Astrocyte of the hippocampus (primary cell): ENCODE measurements around the gene CLK2.
A peak's percentile ranks its signal among the peaks of the same experiment; 100 is the strongest.
"Not testable (repeated sequence)": the region's sequence is repeated elsewhere in the genome, so short reads cannot be mapped to it uniquely, and the experiment has no call there.

Experiments used
- DNase-seq: peaks from one replicate; pipeline ENCODE4 v3.0.0; 2011; ENCODE audit warnings: low read depth, low spot score

CLK2 gene

GRCh38 chr1:155296661-155297060, 23.4 kb upstream of the CLK2 start:
- no peak for DNase-seq

GRCh38 chr1:155295942-155296267, 22.6 kb upstream of the CLK2 start:
- DNase-seq: no peak

GRCh38 chr1:155295183-155295941, 22.1 kb upstream of the CLK2 start:
- DNase-seq: no peak

GRCh38 chr1:155294520-155295182, 21.3 kb upstream of the CLK2 start:
- no peak for DNase-seq

- no peak for DNase-seq
These were observed 19.9 kb upstream of the CLK2 start for GRCh38 chr1:155293086-155293749.

GRCh38 chr1:155291006-155291405, 17.7 kb upstream of the CLK2 start:
- DNase-seq: not testable (repeated sequence)

GRCh38 chr1:155287987-155288543, 14.8 kb upstream of the CLK2 start:
- DNase-seq: no peak

GRCh38 chr1:155286544-155286943, 13.2 kb upstream of the CLK2 start:
- DNase-seq: no peak

- DNase-seq: no peak
These were observed 12.3 kb upstream of the CLK2 start for GRCh38 chr1:155285631-155286044.

GRCh38 chr1:155285063-155285462, 11.8 kb upstream of the CLK2 start:
- DNase-seq: no peak

- no peak for DNase-seq
These were observed 11.2 kb upstream of the CLK2 start for GRCh38 chr1:155284476-155284875.

GRCh38 chr1:155282488-155283091, 9.3 kb upstream of the CLK2 start:
- DNase-seq: no peak

- DNase-seq: no peak
These were observed 6.0 kb upstream of the CLK2 start for GRCh38 chr1:155279268-155279667.

GRCh38 chr1:155278689-155279160, 5.4 kb upstream of the CLK2 start:
- DNase-seq: no peak

GRCh38 chr1:155277902-155278688, 4.8 kb upstream of the CLK2 start:
- peak; percentile 71 for DNase-seq

GRCh38 chr1:155277070-155277901, 4.0 kb upstream of the CLK2 start, which contains the start of gene HCN3:
Gene HCN3 (plus strand): TSS chr1:155277463. CDS start chr1:155277591, 128 bp downstream.
- DNase-seq: peak; percentile 99

- DNase-seq: peak; percentile 77
These were observed 600 bp downstream of the CLK2 start for GRCh38 chr1:155272466-155273342.

- DNase-seq: no peak
These were observed 3.9 kb downstream of the CLK2 start for GRCh38 chr1:155269381-155269780.

- no peak for DNase-seq
These were observed 4.7 kb downstream of the CLK2 start for GRCh38 chr1:155268630-155269029.
